Neuronal stem cell (in vitro differentiated cells): ENCODE data around the gene CAMTA1.

Experiments
- DNase-seq: peaks from one replicate; pipeline ENCODE4 v3.0.0-alpha.2; 2013; ENCODE audit warnings: low spot score
- H2AFZ ChIP-seq: one replicate; pipeline ENCODE4 v1.6.1; 2013; ENCODE audit warnings: mild to moderate bottlenecking, low read length, inconsistent platforms
- H2AK5ac ChIP-seq: 2 replicates; pipeline ENCODE4 v1.6.1; 2013; ENCODE audit warnings: low read depth, mild to moderate bottlenecking, inconsistent platforms, low read length, moderate library complexity, mixed read lengths
- H2BK120ac ChIP-seq: 2 replicates; pipeline ENCODE4 v1.6.1; 2013; ENCODE audit warnings: low read depth, mild to moderate bottlenecking, inconsistent platforms, low read length, moderate library complexity, mixed read lengths
- H2BK12ac ChIP-seq: one replicate; pipeline ENCODE4 v1.6.1; 2013; ENCODE audit warnings: low read length, inconsistent platforms
- H2BK15ac ChIP-seq: 2 replicates; pipeline ENCODE4 v1.6.1; 2013; ENCODE audit warnings: mild to moderate bottlenecking, low read length, inconsistent platforms, mixed read lengths
- H2BK5ac ChIP-seq: one replicate; pipeline ENCODE4 v1.6.1; 2013; ENCODE audit warnings: inconsistent platforms, mild to moderate bottlenecking, low read length, moderate library complexity
- H3K14ac ChIP-seq: one replicate; pipeline ENCODE4 v1.6.1; 2013; ENCODE audit warnings: low read length, inconsistent platforms
- H3K18ac ChIP-seq: 2 replicates; pipeline ENCODE4 v1.6.1; 2013; ENCODE audit warnings: low read length, inconsistent platforms
- H3K23ac ChIP-seq: 2 replicates; pipeline ENCODE4 v1.6.1; 2013; ENCODE audit warnings: low read depth, mild to moderate bottlenecking, mixed read lengths, low read length, inconsistent platforms; ENCODE audit not compliant: poor library complexity
- H3K27ac ChIP-seq: replicated peaks from 3 replicates; pipeline ENCODE4 v1.5.1; 2013; ENCODE audit warnings: low read length, inconsistent platforms
- H3K27me3 ChIP-seq, 3 experiments: 2 replicates each; pipeline ENCODE4 v1.6.1; 2013; ENCODE audit warnings: low read length in 3 of 3, mild to moderate bottlenecking in 2 of 3, inconsistent platforms in 1 of 3, low read depth in 1 of 3, mixed read lengths in 1 of 3, moderate library complexity in 1 of 3; ENCODE audit not compliant: control insufficient read depth in 3 of 3, insufficient read depth in 3 of 3
- H3K36me3 ChIP-seq, 2 donors: replicated peaks in 1 of 2; 2 replicates each; pipeline ENCODE4 v1.6.1; 2013; ENCODE audit warnings: low read length in 2 of 2; ENCODE audit not compliant: control insufficient read depth in 2 of 2, insufficient read depth in 2 of 2
- H3K4ac ChIP-seq: 2 replicates; pipeline ENCODE4 v1.6.1; 2013; ENCODE audit warnings: inconsistent platforms, mild to moderate bottlenecking, low read length, moderate library complexity
- H3K4me1 ChIP-seq, 2 donors: 1 replicate in 1 of 2; 2 replicates in 1 of 2; pipeline ENCODE4 v1.6.1; 2013; ENCODE audit warnings: low read length in 2 of 2, low read depth in 1 of 2; ENCODE audit not compliant: control insufficient read depth in 2 of 2, insufficient read depth in 1 of 2
- H3K4me2 ChIP-seq: one replicate; pipeline ENCODE4 v1.6.1; 2013; ENCODE audit warnings: mild to moderate bottlenecking, low read length, inconsistent platforms; ENCODE audit not compliant: insufficient read depth, poor library complexity, severe bottlenecking
- H3K4me3 ChIP-seq, 2 donors: 2 replicates each; pipeline ENCODE4 v1.5.1; 2013; ENCODE audit warnings: low read length in 2 of 2, mild to moderate bottlenecking in 2 of 2, inconsistent platforms in 1 of 2, moderate library complexity in 1 of 2
- H3K79me1 ChIP-seq: one replicate; pipeline ENCODE4 v1.6.1; 2013; ENCODE audit warnings: low read depth, mild to moderate bottlenecking, inconsistent platforms, low read length, moderate library complexity
- H3K9ac ChIP-seq: one replicate; pipeline ENCODE4 v1.6.1; 2013; ENCODE audit warnings: mild to moderate bottlenecking, low read depth, low read length, inconsistent platforms; ENCODE audit not compliant: poor library complexity
- H3K9me3 ChIP-seq, 2 donors: replicated peaks in 1 of 2; 2 replicates each; pipeline versions ENCODE3 to v1.6.1; 2013; ENCODE audit warnings: low read length in 2 of 2, mild to moderate bottlenecking in 2 of 2, inconsistent platforms in 1 of 2, low read depth in 1 of 2, mixed read lengths in 1 of 2, moderate library complexity in 1 of 2; ENCODE audit not compliant: control insufficient read depth in 2 of 2, insufficient read depth in 1 of 2
- H4K8ac ChIP-seq: one replicate; pipeline ENCODE4 v1.6.1; 2013; ENCODE audit warnings: low read depth, mild to moderate bottlenecking, inconsistent platforms, low read length, moderate library complexity
- H4K91ac ChIP-seq: one replicate; pipeline ENCODE4 v1.6.1; 2013; ENCODE audit warnings: low read length, low read depth, mild to moderate bottlenecking, inconsistent platforms; ENCODE audit not compliant: poor library complexity
- WGBS, 2 donors: extraction: QIAGEN DNeasy Blood & Tissue Kit; methylation state at CpG; one replicate each; pipeline ENCODE4 v1.1.7; 2013; ENCODE audit warnings: missing lambda C conversion rate in 2 of 2, mixed read lengths in 1 of 2; ENCODE audit not compliant: insufficient read length in 2 of 2, insufficient replicate concordance in 1 of 2; ENCODE audit errors: extremely low coverage in 2 of 2; 5-methylcytosine and 5-hydroxymethylcytosine counted together

CAMTA1 gene

DNA sequence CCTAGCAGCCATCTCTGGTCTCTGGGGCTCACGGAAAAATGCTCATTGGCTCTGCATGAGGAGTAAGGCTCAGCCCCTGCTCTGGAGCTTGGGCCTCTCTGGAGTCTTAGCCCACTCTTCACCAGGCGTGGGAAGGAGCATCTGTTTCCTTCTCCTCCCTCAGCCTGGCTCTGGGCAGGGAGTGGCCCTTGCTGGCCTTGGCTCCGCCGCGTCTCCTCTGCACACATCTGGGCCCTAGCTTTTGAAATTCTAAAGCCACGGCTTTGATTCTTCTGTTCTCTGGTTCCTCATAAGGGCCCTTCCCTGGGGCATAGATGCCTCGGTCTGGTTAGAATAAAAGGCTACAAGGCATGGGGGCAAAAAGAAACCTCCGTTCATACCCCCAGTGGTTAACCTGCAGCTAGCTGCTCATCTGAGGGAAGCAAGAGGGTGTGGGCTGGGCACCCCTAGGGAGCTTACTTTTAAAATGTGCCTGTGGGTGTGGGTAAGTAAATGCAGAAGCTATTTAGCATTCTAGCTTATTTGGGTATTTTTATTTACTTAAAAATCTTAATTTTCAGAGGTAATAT, 145.6 kb downstream of the CAMTA1 start:
- Histone ChIP-seq H3K9me3 (no peaks in the 10 kb centered on the region), H3K9ac (no peak overlapping the region), H2BK12ac (no peak overlapping the region), H2BK15ac (no peak overlapping the region), H3K4me1 (no peaks in the 10 kb centered on the region), H2BK5ac (no peak overlapping the region), H4K8ac (no peak overlapping the region), H3K14ac (no peak overlapping the region), H3K36me3 (no peaks in the 10 kb centered on the region), H2AFZ (no peak overlapping the region), H3K79me1 (no peaks in the 10 kb centered on the region), H3K4me3 (no peak overlapping the region), H3K27me3 (peaks cover 0 to 25% (median 0%) of the 10 kb centered on the region in 3 experiments), H3K4me2 (no peak overlapping the region), H3K4ac (no peak overlapping the region), H2AK5ac (no peak overlapping the region), H2BK120ac (no peak overlapping the region), H4K91ac (no peak overlapping the region), H3K27ac (no peak overlapping the region), H3K23ac (peak overlapping the region; percentile 8), H3K18ac (no peak overlapping the region)
- no peak for DNase-seq
- WGBS, 2 donors = no CpG with 5 or more reads among the region's 8 CpGs

DNA sequence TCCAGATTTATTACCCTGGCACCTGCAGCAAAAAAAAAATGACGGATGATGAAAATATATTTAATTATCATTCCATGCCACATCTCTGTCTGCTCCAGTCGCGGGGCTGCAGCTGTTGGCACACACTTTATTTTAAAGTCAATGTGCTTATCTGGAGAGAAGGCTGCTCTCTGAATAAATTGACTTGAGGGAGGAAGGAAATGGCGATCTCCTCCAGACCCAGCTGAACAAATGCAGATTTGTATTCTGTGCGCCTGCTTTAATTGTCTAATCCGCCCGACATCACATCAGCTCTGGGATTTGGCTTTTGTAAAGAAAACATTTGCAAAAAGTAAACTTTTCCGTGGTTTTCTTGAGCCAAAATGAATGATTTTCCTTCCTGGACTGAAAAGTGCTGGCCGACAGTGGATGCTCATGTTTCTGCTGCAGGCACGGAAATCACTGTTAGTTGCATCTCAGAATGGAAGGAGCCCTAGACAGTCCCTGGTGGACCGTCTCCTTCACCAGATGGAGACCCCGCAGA, 150.2 kb downstream of the CAMTA1 start:
- no CpG with 5 or more reads among the region's 12 CpGs for WGBS, 2 donors
- Histone ChIP-seq H3K36me3 (no peaks in the 10 kb centered on the region), H3K4me1 (no peaks in the 10 kb centered on the region), H3K79me1 (no peaks in the 10 kb centered on the region), H3K9me3 (no peaks in the 10 kb centered on the region), H3K4me2 (no peak overlapping the region), H4K8ac (no peak overlapping the region), H3K27me3 (peaks cover 0 to 27% (median 0%) of the 10 kb centered on the region in 3 experiments), H2AK5ac (no peak overlapping the region), H2BK12ac (no peak overlapping the region), H4K91ac (no peak overlapping the region), H2BK15ac (no peak overlapping the region), H2BK120ac (no peak overlapping the region), H2BK5ac (no peak overlapping the region), H3K4ac (no peak overlapping the region), H3K4me3 (no peak overlapping the region), H3K14ac (no peak overlapping the region), H3K23ac (no peak overlapping the region), H3K27ac (no peak overlapping the region), H2AFZ (no peak overlapping the region), H3K18ac (no peak overlapping the region), H3K9ac (no peak overlapping the region)
- no peak for DNase-seq

DNA sequence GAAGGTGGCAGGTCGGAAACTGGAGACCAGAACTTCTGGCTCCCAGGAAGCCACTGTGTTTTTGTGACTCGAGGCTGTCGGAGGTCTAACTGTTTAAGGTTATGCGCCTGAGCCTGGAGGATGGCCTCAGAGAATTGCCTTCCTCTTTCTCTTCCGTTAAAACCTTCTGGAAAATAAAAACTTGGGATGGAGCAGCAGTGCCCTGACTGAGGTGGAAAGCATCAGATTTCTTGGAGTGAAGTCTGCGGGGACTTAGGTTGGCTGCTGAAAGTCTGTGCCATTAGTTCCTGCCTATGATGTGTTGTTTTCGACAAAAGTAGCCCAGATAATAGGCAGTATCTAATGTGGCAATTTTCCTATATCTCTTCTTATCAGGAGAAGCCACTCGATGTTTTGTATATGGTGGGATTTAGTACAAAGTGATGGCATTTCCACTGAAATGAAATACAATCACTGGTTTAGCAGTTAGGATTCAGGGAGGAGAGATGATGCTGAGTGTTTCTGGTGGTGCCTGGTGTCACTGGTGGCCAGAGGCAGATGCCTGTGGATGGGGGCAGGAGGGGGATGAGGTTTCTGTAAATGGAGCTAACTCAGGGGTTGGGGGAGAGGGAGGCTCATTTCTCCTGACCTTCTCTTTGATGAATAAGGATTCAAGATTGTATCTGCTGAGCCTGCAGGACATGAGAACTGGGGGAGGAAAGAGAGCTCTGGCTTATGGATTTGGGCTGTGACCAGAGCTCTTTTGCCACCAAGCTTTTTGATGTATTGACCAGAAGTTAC, 150.8 kb downstream of the CAMTA1 start:
- no peaks in the 10 kb centered on the region for H3K79me1 ChIP-seq
- H3K36me3 ChIP-seq = no peaks in the 10 kb centered on the region
- WGBS, 2 donors = no CpG with 5 or more reads among the region's 8 CpGs
- H3K4ac ChIP-seq = no peak overlapping the region
- H2BK15ac ChIP-seq = no peak overlapping the region
- H2BK120ac ChIP-seq = no peak overlapping the region
- H3K27ac ChIP-seq = no peak overlapping the region
- no peak overlapping the region for H3K9ac ChIP-seq
- no peak overlapping the region for H2BK5ac ChIP-seq
- H3K4me2 ChIP-seq = no peak overlapping the region
- no peak overlapping the region for H4K91ac ChIP-seq
- no peak for DNase-seq
- no peak overlapping the region for H2BK12ac ChIP-seq
- H3K9me3 ChIP-seq = no peaks in the 10 kb centered on the region
- no peak overlapping the region for H2AK5ac ChIP-seq
- H3K27me3 ChIP-seq = peaks cover 0 to 27% (median 0%) of the 10 kb centered on the region in 3 experiments
- H3K14ac ChIP-seq = no peak overlapping the region
- H3K4me3 ChIP-seq = no peak overlapping the region
- no peak overlapping the region for H2AFZ ChIP-seq
- no peak overlapping the region for H3K23ac ChIP-seq
- H3K4me1 ChIP-seq = no peaks in the 10 kb centered on the region
- H3K18ac ChIP-seq = no peak overlapping the region
- no peak overlapping the region for H4K8ac ChIP-seq

DNA sequence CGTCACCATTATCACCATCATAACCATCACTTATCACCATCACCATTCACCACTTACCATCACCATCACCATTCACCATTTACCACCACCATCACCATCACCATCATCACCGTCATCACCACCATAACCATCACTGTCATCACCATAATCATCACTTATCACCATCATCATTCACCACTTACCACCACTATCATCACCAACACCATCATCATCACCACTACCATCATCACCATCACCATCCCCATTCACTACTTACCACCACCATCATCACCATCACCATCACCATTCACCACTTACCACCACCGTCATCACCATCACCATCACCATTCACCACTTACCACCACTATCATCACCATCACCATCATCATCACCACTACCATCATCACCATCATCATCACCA, 151.8 kb downstream of the CAMTA1 start:
- Histone ChIP-seq H3K4me1 (no peaks in the 10 kb centered on the region), H3K36me3 (no peaks in the 10 kb centered on the region), H2BK120ac (no peak overlapping the region), H2BK5ac (no peak overlapping the region), H2BK15ac (no peak overlapping the region), H3K23ac (peak overlapping the region; percentile 1), H3K4me2 (no peak overlapping the region), H3K9me3 (no peaks in the 10 kb centered on the region), H2AK5ac (no peak overlapping the region), H4K91ac (no peak overlapping the region), H3K27me3 (peaks cover 0 to 27% (median 0%) of the 10 kb centered on the region in 3 experiments), H3K27ac (no peak overlapping the region), H3K4me3 (peak overlapping the region in 1 of 2 donors; percentile 66), H3K18ac (no peak overlapping the region), H4K8ac (no peak overlapping the region), H3K79me1 (no peaks in the 10 kb centered on the region), H3K9ac (peak overlapping the region; percentile 50), H2BK12ac (no peak overlapping the region), H3K4ac (no peak overlapping the region), H3K14ac (peak overlapping the region; percentile 75), H2AFZ (no peak overlapping the region)
- 100% methylated on average over 2 to 3 of the region's 3 CpGs for WGBS, 2 donors
- no peak for DNase-seq
